GM18870 (cell line): ENCODE results near the gene PAX7.
"Not testable (repeated sequence)": the region's sequence is repeated elsewhere in the genome, so short reads cannot be mapped to it uniquely, and the experiment has no call there.

Source experiments
- ATAC-seq: cut with Tn5 transposase; IDR thresholded peaks from one replicate; pipeline ENCODE4 v1.9.1; 2021; ENCODE audit warnings: moderate library complexity; ENCODE audit not compliant: unreplicated experiment

The PAX7 gene

GRCh38 chr1:18630511-18631495, at the start of gene PAX7:
PAX7 (plus strand) TSS chr1:18630846; CDS start chr1:18631604, 758 bp downstream.
- ATAC-seq, result no peak

GRCh38 chr1:18581420-18581880, 49.2 kb upstream of the PAX7 start:
- no peak for ATAC-seq

- ATAC-seq, result no peak
These were observed 47.8 kb upstream of the PAX7 start for GRCh38 chr1:18582890-18583289.

- ATAC-seq, result no peak
These were observed 47.2 kb upstream of the PAX7 start for GRCh38 chr1:18583326-18583941.

GRCh38 chr1:18586016-18586415, 44.6 kb upstream of the PAX7 start:
- ATAC-seq, result not testable (repeated sequence)

- ATAC-seq, result no peak
These were observed 42.6 kb upstream of the PAX7 start for GRCh38 chr1:18588093-18588492.

GRCh38 chr1:18592368-18592767, 38.3 kb upstream of the PAX7 start:
- no peak for ATAC-seq

- no peak for ATAC-seq
These were observed 33.2 kb upstream of the PAX7 start for GRCh38 chr1:18597160-18598042.

GRCh38 chr1:18599086-18599485, 31.6 kb upstream of the PAX7 start:
- no peak for ATAC-seq

GRCh38 chr1:18599704-18600103, 30.9 kb upstream of the PAX7 start:
- ATAC-seq, result no peak

GRCh38 chr1:18602533-18603211, 28.0 kb upstream of the PAX7 start:
- ATAC-seq, result no peak

- ATAC-seq, result no peak
These were observed 27.3 kb upstream of the PAX7 start for GRCh38 chr1:18603212-18603852.

GRCh38 chr1:18606443-18607288, 24.0 kb upstream of the PAX7 start:
- ATAC-seq, result no peak

- no peak for ATAC-seq
These were observed 23.3 kb upstream of the PAX7 start for GRCh38 chr1:18607289-18607760.

- no peak for ATAC-seq
These were observed 22.1 kb upstream of the PAX7 start for GRCh38 chr1:18608534-18608933.

GRCh38 chr1:18611311-18611710, 19.3 kb upstream of the PAX7 start:
- ATAC-seq, result no peak

- no peak for ATAC-seq
These were observed 18.6 kb upstream of the PAX7 start for GRCh38 chr1:18612073-18612472.

- no peak for ATAC-seq
These were observed 16.4 kb upstream of the PAX7 start for GRCh38 chr1:18614069-18614735.
